D721Med (cell line): ENCODE results near the gene TTC29.

ENCODE experiments used
- DNase-seq: peaks from one replicate; pipeline ENCODE4 v3.0.0; 2011; ENCODE audit warnings: low spot score; ENCODE audit not compliant: insufficient read length
- FAIRE-seq: peaks from 2 replicates; lab custom pipeline; 2011; peaks lifted over from hg19 to GRCh38; lab: Jason Lieb, UNC
- TF ChIP-seq, protein P1 (sequence below): IDR thresholded peaks from 2 replicates; pipeline ENCODE4 v1.5.1; 2012; ENCODE audit warnings: mild to moderate bottlenecking, control low read depth; ENCODE audit not compliant: insufficient read depth; ENCODE audit errors: missing control alignments

Gene TTC29

DNA sequence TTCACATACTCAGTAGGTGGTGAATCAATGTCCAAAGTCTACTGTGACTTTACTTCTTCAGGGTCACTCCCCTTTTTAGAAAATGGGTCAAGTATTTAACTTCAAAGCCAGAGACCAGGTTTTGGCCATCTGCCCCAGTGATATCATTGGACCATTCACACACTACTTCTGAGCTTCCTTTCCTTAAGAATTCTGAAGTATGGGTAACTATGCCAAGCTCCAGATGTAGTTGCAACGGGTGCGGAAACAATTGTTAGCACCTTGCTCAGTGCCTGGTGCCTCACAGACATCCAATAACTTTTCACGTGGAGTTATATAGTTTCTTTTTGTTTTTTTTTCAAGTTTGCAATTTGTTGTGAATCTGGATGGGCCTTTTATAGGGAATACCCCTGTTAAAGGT, 62.6 kb downstream of the TTC29 start:
- FAIRE-seq: no peak
- TF ChIP-seq, protein P1, sequence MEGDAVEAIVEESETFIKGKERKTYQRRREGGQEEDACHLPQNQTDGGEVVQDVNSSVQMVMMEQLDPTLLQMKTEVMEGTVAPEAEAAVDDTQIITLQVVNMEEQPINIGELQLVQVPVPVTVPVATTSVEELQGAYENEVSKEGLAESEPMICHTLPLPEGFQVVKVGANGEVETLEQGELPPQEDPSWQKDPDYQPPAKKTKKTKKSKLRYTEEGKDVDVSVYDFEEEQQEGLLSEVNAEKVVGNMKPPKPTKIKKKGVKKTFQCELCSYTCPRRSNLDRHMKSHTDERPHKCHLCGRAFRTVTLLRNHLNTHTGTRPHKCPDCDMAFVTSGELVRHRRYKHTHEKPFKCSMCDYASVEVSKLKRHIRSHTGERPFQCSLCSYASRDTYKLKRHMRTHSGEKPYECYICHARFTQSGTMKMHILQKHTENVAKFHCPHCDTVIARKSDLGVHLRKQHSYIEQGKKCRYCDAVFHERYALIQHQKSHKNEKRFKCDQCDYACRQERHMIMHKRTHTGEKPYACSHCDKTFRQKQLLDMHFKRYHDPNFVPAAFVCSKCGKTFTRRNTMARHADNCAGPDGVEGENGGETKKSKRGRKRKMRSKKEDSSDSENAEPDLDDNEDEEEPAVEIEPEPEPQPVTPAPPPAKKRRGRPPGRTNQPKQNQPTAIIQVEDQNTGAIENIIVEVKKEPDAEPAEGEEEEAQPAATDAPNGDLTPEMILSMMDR: no peak
- no peak for DNase-seq

DNA sequence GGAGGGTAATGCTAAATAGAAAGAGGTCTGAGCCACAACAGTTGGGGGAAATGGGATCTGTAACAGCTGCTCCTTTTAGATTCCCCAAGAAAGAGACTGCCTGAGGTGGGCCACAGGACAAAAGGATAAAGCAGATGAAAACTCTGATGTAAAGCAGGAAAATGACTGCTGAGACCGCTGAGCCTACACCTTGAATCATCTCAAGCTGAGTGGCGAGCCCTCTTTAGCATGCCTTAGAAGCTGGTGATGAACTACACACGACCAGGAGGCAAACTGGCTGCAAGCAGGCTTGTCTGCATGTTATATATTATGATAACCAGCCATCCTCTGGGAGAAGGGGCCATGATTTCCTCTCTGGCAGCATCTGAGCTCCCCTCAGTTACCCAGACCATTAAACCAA, 88.4 kb downstream of the TTC29 start:
- FAIRE-seq (no peak), DNase-seq (no peak)
- TF ChIP-seq, protein P1: no peak

DNA sequence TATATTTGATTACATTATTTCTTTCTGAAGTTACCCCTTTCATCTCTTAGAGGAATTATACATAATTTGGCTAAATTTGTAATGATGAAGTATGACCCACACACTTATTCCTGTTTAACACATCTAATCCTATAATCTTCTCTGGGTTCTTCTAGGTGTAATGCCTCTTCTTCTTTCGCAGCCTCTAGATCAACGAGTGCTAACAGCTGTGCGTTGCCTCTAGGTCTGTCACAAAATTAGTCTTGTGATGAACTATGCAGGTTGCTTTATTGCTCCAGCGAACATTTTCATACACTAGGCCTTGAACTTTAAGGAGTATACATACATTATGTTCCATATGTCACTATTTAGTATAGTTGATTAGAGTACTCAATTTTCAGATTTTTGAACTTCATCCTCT, 89.9 kb downstream of the TTC29 start:
- FAIRE-seq (peak; percentile 95), DNase-seq (no peak)
- TF ChIP-seq, protein P1: no peak

DNA sequence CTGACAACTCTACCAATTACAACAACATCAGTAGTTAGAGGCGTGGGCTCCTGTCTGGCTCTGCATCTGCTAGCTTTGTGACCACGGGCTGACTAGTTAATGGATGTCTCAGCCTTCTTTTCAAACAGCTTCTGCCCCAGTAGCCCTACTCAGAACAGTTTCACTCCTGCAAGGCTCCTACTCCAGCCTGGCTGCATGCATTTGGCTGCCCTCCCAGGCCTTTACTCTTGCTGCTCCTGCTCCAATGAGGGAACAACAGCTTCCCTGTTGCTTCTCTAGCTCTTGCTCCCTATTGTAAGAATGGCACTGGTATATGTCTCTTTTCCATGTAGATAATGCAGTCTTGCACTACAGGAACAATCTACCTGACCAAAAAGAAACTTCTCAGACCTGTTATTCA, 93.3 kb downstream of the TTC29 start:
- TF ChIP-seq, protein P1: no peak
- DNase-seq (no peak), FAIRE-seq (no peak)

DNA sequence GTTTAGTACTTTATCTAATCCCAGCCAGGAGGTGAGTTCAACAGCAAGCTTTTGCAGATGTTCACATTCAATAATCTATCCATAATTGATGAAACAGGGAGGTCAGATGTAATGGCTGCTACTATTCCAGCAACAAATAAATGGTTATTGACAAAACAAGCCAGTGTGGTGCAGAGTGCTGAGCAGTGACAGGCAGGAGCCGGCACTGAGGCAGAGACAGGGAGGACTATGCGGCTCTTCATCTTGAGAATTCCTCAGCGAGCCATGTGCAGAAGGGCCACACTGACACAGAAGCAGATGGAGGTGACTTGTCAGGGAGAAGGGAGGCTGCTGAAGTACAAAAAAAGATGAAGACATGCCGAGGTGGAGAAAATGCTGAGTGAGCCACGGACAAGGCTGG, 98.3 kb downstream of the TTC29 start:
- no peak for FAIRE-seq
- TF ChIP-seq, protein P1: no peak
- DNase-seq: no peak

DNA sequence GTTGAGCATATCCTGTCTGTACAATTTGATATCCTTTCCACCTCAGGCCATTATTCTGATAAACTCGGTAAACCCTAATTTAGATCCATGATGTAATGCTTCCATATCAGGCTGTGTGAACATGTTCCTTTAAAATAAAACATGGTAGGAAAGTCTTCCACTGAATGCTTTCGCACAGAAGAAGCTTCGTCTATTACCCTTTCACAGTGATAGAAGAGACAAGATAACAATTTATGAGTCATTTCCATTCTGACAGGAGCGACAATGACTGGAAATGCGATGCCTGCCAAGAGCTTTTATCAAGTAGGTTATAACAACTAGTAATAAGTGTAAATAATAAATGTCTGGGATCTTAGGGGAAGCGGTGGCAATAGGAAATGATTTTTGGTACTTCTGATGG, 98.8 kb downstream of the TTC29 start:
- FAIRE-seq: no peak
- DNase-seq: no peak
- TF ChIP-seq, protein P1: no peak

DNA sequence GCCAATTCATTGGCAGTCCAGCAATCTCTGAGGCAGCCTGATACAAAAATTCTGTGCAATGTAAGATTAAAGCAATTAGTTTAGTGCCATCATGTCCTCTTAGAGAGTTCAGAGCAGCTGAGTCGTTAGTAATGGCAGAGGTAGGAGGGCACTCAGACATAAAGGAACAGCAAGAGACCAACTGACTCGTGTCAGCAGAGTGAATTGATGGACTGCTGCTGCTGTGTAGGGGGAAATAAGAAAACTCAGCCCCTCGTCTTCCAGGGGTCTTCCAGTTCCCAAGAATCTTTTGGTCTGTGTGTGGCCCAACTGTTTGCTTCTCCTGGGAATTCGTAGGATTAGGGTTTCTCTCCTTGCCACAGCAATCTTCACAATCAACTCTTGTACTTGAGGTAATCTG, 100.9 kb downstream of the TTC29 start:
- no peak for FAIRE-seq
- DNase-seq: no peak
- TF ChIP-seq, protein P1: no peak
